ENCODE results near the gene SKIC8.

SKIC8 gene
- total RNA-seq = 28.7 to 52.1 (median 34.2) reads per million in 4 experiments

DNA sequence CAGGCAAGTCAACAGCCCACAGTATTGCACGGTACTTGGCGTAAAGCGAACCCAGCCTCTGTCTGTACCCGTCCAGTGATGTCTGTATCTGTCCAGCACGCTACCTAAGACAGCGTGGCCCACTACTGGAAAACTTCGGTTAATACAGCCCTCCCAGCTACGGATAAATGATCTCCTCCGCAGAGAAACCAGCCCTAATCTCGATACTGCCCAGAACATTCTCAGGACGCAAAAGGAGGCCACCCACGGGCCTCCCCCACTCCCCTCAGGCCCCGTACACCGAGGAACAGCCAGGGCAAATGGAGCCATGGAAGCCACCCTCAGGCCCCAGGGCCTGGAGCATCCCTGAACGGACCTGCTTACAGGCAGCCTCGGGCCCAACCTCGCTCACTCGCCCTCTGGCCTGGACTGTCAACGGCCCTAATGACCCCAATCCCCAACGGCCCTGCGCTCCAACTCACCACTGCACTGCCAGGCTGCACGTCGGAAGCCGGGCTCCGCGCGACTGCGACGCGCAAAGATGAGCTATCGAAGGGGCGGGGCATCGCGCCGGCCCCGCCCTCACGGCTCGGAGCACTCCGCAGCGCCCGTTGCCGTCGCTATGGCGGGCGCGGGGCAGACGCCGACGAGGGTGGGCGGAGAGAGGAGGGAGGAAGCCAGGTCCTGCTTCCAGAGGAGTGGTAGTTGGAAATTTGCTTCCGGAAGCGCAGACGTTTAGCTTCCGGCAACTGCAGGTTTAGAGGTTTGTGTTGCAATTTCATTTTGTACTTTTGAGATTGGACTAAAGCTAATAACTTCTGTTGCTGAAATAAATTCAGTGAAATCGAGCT lies at the start of gene SKIC8:
Gene SKIC8 (minus strand): TSS at position 509 of the 830 bp plus-strand sequence. CDS start 3,923 bp downstream, outside the sequence.
- DNase-seq = peak; percentile 87

DNA sequence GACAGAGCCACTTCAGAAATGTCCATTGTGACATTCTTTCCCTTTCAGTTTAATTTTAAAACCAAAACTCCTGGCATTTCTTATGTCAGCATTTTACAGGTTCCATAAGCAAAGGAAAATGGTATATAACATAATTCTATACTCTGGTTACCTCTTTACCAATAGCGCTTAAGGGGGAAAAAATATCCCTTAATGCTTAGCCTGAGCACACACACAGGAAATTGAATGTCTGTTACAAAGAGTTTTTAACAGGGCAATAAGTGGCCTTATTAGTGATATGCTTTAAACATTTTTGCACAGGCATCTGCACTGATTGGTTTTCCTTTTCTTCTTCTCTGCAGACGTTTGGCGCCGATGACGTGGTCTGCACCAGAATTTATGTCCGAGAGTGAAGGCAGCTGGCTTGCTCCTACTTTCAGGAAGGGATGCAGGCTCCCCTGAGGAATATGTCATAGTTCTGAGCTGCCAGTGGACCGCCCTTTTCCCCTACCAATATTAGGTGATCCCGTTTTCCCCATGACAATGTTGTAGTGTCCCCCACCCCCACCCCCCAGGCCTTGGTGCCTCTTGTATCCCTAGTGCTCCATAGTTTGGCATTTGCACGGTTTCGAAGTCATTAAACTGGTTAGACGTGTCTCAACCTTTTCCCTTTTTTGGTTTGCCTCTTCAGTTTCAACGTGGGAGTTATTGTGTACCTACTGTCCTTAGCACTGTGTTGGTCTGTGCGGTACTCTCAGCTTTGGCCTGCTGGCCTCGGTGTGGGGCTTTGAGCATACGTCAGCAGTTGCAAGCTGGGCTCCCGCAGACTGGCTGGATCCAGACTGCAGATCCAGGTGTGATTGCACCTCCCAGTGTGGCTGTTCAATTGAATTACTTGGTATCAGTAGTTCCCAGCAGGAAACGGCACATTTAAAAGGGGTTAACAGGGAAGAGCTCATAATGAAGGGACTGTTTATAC lies 48.5 kb upstream of the SKIC8 start:
- DNase-seq = no peak

DNA sequence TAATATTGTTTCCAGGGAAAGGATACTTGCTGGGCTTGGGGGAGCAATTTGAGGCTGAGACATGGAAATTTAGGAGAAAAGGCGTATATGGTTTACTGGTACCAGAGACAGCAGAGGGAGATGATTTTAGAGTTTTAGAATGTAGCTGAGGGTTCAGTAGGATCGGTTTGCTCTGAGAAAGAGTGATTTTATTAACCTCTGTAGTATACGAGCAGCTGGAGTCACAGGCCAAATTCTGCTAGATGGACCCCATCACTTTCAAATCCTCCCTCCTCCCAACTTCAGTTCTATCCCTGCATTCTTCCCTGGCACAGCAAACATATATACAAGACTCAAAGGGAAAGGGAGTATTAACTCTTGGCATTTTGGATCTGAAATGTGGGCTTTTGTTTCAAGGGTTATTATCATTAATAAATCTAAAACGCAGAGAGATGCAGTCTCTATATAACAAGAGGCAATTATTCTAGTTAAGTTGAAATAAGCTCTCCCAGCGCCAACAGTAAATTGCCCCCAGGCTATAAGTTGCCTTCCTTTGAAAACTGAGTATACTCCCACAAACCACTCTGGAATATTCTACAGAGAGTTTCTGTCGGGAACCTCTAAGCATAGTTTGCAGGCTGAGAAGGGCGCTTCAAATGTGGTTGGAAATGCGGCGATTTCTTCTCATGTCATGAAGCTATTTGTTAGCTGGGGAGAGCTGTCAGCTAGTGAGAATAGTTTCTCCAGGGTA lies 46.2 kb upstream of the SKIC8 start:
- DNase-seq = no peak

DNA sequence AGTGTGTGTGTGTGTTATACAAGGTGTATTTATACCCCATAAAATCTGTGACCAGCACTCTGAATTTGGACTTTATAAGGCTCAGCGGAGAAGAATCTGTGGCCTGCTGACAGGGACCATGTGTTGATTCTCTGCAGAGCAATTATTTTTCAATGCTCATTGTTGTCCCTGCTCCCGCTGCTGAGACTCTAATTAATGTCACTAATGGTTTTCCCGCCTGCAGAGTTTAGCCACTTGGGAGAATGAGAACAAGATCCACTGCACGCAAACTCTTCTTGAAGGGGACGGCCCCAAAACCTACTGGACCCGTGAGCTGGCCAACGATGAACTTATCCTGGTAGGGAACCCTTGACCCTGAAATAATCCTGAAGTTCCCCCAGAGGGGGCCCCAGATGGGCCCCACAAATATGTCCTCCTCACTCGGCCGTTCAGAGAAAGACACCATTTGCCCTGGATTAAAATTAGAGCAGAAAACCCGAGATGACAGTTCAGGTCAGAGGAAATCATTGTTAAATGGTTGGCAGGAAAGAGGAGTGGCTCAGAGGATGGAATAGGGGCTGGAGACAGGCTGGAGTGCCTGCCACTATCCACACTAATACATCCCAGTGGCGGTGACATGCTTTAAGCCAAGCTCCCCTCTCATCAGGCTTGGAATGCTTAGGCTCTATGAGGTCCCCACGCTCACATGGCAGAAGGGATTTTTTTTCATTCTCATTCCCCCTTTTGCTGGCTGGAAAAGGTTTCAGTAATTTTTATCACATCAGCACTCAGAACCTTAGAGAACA lies 44.1 kb upstream of the SKIC8 start:
- no peak for DNase-seq

DNA sequence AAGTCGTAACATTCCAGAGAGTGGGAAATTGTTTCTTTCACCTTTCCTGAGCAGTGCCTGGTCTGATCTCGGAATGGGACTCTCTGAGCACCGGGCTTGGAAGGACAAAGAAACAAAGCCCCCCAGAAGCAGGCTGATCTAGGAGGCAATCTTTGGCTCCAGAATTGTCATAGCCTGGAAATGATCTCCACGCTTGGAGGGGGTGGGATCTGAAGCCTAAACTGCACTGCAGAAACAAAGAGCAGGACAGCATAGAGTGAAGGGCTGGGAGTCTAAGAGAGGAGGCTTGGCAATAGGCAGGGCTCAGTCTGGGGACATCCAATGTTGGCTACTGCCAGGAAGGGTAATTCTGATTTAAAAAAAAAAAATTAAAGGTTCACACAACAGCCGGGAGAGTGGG lies 42.6 kb upstream of the SKIC8 start:
- no peak for DNase-seq

DNA sequence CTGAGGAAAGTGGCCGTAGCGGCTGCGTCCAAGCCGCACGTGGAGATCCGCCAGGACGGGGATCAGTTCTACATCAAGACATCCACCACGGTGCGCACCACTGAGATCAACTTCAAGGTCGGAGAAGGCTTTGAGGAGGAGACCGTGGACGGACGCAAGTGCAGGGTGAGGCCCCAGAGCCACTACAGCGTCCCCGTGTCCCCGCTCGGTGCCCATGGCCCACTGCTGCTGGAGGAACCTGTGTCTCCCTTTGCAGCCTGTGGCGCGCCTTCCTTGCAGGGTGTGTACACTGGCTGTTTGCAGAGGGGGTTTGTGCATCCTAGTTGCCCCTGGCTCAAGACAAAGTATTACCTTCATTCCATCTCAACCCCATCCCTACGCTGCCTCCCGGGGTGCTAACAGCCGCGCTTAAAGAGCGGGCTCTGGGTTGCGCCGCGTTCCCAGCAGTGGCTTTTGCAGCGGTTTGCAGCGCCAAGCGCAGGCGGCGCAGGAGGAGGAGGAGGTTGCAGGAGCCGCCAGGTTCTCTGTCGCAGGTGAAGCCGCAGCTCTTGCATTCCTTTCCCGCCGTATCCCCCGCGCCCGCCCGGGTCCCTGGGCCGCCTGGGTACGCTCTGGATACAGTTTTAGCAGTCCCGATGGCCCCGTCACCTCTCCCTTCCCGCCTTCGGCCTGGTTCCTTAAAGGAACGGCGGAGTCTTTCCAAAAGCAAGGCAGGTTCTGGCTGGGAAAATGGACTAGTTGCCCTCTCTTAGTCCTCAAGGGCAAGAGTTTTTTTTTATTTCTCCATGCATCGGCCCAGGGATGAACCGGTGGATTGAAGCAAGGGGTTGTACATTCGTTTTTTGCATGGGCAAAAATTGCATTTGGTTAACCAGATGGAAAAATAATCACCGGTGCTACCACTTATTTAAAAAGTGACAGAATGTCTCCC lies 41.9 kb upstream of the SKIC8 start:
- DNase-seq = no peak

DNA sequence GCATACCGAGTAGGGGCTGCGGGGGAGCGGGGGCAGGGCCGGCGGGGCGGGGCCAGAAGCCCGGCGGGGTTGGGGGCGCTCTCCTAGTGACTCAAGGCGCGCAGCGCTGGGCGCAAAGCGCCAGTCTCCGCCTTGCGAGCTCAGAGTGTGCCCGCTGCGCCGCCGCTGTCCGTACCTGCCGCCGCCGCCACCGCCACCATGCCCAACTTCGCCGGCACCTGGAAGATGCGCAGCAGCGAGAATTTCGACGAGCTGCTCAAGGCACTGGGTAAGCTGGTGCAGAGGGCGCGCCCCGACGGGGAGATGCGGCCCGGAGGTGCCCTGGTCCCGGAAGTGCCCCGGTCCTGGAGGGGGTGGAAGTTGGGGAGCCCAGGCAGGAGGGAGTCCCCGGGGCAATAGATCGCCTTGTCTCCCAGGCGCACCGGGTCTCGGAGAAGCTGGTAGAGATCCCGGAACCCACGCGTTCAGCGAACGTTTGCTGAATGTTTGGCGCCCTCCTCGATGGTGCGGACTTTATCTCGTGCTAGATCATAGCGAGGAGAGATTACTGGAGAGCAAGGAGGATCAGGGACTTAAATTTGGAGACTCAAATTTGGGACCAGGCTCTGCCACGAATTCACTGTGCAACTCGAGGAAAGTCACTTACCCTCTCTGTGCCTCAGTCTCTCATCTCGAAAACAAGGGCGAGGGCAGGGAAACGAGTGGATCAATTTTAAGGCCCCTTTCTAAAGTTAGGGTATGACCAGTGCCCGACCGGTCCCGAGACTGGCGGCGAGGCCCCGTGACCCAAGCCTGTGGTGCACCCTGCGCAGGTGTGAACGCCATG lies 41.0 kb upstream of the SKIC8 start, which contains the start of gene CRABP1:
Gene CRABP1 (plus strand): TSS at position 123 of the 826 bp plus-strand sequence. CDS start 76 bp downstream, at position 199.
- no peak for DNase-seq

DNA sequence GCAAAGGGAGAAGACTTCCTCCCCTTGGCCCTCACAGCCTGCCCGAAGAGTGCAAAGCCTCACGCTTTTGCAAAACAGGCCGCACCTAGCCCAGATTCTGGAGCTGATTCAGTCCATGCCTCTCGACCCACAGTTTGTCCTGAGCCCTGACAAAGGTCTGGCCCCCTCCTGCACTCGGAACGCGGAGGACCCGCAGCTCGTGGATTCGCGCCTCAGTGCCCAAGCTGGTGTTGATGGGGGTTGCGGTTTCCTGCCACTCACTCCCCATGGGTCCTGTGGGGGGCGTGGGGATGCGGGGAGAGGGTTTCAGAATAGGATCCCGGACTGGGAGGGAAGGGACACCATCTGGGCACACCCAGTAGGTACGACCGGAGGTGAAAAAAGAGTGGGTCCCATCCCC lies 40.1 kb upstream of the SKIC8 start:
- no peak for DNase-seq

DNA sequence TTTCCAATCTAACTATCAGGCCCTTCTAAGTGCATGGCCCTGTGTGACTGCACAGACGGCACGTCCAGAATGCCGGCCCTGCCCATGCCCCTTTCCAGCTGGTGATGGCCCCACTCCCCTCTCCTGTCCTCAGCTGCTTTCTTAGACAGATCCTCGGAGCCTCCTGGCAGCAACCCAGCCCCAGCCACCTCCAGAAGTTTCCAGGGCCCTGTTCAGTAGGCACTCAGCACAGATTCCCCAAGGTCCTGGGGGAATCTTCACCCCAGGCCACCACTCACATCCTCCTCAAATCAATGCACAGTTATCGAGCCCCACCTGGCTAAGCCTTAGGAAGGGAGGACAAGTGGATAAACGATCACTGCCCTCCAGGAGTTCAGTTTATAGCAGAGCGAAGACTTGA lies 39.4 kb upstream of the SKIC8 start:
- DNase-seq = no peak

DNA sequence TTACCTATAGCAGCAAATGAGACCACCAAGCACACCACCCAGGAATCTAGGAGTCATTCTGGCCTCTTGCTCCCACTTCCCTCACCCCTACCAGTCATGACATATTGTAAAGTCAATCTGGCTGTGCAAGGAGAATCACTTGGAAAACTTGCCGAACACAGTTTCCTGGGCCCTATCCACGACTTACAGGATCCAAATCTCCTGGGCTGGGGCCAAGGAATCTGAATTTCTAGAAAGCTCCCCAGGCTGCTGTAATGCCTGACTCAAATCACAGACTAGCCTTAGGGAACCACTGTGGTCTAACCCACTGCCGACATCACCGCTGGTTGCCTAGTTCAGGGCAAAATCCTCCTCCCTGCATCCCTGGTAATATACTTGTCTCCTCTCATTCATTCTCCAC lies 36.6 kb upstream of the SKIC8 start:
- DNase-seq = no peak

DNA sequence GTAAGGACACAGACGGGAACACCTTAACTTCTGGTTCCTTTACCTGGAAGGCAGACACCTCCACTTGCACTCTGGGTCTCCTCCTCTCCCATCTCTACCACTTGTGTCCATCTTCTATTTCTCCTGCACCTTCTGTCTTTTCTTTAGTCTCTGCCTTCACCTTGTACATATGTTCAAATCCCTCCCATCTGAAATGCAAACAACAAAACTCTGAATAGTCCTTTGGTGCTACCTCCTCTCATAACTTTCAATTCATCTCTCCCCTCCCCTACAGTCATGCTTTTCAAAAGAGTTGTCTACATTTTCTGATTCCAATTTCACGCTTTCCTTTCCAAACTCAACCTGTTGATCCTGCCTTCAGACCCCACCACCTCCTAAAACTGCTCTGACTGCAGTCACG lies 35.4 kb upstream of the SKIC8 start:
- DNase-seq = no peak

DNA sequence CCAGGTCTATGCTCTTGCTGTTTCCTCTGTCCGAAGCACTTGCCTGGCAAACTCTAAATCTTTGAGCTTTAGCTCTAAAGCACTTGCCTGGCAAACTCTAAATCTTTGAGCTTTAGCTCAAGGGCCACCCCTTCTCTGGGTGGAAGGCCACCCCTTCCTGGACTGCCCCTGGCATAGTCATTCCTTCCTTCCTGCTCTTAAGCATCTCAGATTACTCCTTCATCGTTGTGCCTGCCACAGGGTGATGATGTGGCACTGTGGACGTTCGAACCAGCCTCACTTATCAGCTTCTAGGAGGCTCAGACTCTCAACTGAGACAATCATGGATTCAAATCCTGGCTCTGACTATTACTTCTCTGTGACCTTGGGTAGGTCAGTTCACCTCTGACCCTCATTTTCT lies 30.2 kb upstream of the SKIC8 start:
- no peak for DNase-seq

DNA sequence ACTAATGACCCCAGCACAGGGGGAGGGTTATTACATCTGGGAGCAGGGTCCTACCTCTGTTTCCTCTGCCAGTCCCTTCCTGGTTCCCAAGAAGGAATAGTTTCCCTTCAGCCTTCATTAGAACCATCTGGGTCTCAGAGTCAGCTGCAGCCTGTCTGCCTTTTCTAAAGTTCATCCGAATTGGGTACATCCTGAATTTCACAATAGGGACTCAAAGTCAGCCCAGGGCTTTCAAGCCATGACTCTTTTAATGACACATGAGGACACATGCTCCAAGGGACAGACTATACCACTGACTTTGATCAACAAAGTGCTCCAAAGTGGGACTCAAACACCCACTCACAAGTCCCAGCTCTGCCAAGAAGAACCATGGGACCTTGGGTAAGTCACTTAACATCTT lies 28.1 kb upstream of the SKIC8 start:
- DNase-seq = no peak

DNA sequence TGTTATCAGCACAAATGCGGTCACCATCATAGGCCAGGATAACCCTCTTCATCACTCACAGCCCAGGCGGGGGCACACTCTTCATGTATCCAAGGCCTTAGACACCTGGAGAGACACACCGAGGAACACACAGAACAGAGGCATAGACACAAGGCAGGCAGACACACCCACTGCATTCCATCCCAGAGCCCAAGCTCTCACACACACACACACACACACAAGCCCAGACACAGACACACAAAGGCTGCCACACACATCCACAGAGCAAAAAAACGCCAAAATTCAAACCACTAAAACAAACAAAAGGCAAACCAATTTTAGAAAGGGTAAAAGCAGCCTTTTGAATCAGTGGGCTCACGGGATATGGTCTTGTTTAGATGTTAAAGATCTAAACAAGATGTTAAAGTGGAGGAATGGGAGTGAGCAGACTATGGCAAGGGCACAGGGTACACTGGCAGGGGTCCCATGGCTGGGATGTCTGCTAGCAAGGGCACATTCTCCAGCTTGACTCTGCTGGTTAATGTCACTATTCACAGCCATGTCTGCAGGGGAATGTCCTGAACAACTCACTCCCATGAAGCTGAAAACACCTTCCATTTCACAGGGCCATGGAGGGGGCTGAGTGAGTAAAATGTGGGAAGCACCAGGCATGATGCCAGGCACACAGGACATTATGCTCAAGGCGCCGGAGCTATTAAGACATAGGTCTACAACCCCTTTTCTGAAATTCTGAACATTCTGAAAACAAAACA lies 25.9 kb upstream of the SKIC8 start:
- DNase-seq = no peak

DNA sequence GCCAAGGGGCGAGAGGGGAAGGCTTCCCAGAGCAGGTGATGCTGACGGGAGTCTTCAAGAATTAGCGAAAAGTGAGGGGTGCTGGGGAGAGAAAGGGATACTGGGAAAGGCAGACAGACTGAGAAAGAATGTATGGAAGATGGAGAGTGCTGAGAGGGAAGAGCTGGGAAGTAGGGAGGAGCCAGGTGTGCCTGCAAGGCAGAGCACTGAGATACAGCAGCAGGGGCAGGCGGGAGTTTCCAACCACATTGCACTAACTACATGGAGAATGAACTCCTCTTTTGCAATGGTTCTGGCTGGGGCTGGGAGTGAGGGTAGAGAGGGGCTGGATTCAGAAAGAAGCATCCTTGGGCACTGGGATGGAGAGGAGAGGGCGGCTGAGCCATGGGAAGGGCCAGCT lies 24.7 kb upstream of the SKIC8 start:
- DNase-seq = no peak

DNA sequence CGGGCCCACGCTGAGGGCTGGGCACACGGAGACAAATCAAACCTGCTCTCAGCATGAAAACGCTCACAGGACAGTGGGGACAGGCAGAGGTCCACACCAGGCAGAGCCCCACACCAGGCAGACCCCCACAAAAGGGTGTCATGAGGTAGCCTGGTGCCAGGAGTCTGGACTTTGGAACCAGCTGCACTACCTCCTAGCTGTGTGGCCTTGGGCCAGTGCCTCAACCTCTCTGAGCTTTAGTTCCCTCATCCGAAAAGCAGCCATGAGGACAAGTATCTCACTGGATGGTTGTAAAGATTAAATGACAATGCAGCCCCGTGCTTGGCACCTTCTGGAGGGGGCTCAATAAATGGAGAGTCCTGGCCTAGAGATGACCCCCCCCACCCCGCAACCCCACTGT lies 24.3 kb upstream of the SKIC8 start:
- no peak for DNase-seq

DNA sequence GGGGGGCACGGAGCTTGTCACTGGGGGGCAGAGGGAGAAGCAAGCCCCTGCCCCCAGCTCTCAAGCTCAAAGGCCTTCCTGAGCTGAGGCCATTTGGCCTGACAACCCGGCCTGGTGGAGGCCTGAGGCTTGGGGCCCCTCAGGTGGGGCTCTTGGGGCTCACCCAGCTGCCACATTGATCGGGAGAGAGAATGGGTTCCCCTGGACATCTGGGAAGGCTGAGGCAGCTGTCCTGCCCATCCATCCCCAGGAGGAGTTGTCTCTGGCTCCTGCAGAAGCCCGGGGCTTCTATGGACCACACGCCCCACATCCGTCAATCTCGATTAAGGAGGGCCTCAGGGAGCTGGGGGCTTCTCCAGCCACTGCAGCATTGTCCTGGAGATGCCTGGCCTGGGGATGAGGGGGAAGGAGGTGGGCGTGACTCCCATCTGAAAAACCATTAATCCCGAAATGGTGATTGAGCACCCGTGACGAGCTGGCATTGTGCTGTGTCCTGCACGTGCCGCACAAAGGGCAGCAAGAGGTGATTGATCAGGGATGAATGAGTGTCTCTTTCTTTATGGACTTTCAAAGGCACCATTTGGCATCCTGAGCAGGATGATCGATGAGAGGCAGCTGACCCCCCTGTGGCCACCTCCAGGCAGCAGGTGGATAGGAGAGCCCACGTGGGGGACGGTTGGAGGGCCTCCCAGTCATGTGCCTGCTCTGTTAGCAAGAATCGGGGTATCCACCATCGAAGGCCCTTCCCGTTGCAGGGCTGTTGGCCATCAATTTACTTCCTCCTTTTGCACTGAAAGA lies 23.5 kb upstream of the SKIC8 start:
- no peak for DNase-seq

DNA sequence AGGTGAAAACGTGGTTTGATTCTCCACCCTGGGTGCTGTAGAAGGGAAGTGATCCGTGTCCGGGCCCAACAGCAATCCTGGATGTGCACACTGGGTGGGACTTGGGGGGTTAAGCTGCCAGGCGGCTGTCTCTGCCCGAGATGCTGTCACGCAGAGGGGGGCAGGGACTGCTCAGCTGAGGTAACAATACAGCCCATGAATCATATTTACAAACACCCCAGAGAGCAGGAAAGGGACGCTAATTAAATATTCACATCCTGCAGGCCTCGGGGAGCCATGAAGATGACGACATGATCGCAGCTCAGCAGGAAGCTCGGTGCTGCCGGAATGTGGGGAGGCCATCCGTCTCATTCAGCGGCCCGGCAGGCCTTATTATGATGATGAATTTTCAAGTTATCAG lies 22.8 kb upstream of the SKIC8 start:
- DNase-seq = no peak
